HepG2 (cell line): Measurements from ENCODE around the gene WIPF3. TPM values are rescaled to one million over a fixed set of nuclear protein-coding genes. Genes with fewer than 3 reads are reported as not detected.

Source experiments
- ATAC-seq: fragments of 200-7000 bp; cut with Tn5 transposase; 3 replicates; pipeline ENCODE4 v1.9.1; 2020; ENCODE audit warnings: mild to moderate bottlenecking, moderate library complexity
- BruUV-seq: library from RNA; stranded (reverse); fragments of 400-500 nt; replicated peaks from 2 replicates; lab custom pipeline; 2021; lab: Mats Ljungman, UMichigan
- CTCF ChIA-PET: fragments of 300-600 bp; formaldehyde crosslinking; extraction: SDS; loops from one replicate; lab custom pipeline; 2021; ENCODE audit warnings: low total read pairs, inconsistent platforms, low intra/inter-chr PET ratio; lab: Yijun Ruan, JAX
- POLR2A ChIA-PET: fragments of 350-600 bp; sonication (Branson Sonifier 250); formaldehyde crosslinking; loops from one replicate; lab custom pipeline; 2020; ENCODE audit warnings: antibody characterized with exemption, inconsistent platforms; lab: Yijun Ruan, JAX
- DNase-seq: peaks from one replicate; pipeline ENCODE4 v3.0.0-alpha.2; 2015; ENCODE audit warnings: low spot score
- FAIRE-seq: peaks from 3 replicates; lab custom pipeline; 2011; peaks lifted over from hg19 to GRCh38; lab: Jason Lieb, UNC
- H2AFZ ChIP-seq: one replicate; pipeline ENCODE4 v1.6.1; 2011; ENCODE audit warnings: low read length, inconsistent platforms
- H3K27ac ChIP-seq: fragments of 300-600 bp; 3 replicates; pipeline ENCODE4 v1.8.0; 2011; ENCODE audit warnings: mixed run types, mild to moderate bottlenecking, mixed read lengths, low read length, inconsistent platforms; ENCODE audit not compliant: insufficient read depth; ENCODE audit errors: extremely low read length
- H3K27me3 ChIP-seq, 2 experiments: fragments of 200-600 bp in 1 of 2; 2 replicates in 1 of 2; 3 replicates in 1 of 2; pipeline versions ENCODE4 v1.6.0 to v1.8.0; 2011; ENCODE audit warnings: low read length in 2 of 2, mild to moderate bottlenecking in 2 of 2, moderate library complexity in 2 of 2, inconsistent platforms in 1 of 2; ENCODE audit not compliant: insufficient read depth in 2 of 2, control insufficient read depth in 1 of 2
- H3K36me3 ChIP-seq, 2 experiments: fragments of 200-600 bp in 1 of 2; replicated peaks in 1 of 2; 2 replicates in 1 of 2; 3 replicates in 1 of 2; pipeline versions ENCODE4 v1.5.1 to v1.8.0; 2011; ENCODE audit warnings: low read length in 2 of 2, inconsistent platforms in 1 of 2; ENCODE audit not compliant: insufficient read depth in 2 of 2, control insufficient read depth in 1 of 2
- H3K4me1 ChIP-seq: 2 replicates; pipeline ENCODE4 v1.5.1; 2012; ENCODE audit warnings: low read length, inconsistent platforms; ENCODE audit not compliant: insufficient read depth
- H3K4me2 ChIP-seq: 2 replicates; pipeline ENCODE4 v1.6.0; 2011; ENCODE audit warnings: low read depth, low read length, inconsistent platforms
- H3K4me3 ChIP-seq, 3 experiments: fragments of 200-600 bp in 1 of 3; sonication (generic), shearing (Covaris generic) in 1 of 3; replicated peaks in 1 of 3; 2 replicates each; pipeline ENCODE4 v1.5.1; 2011 to 2016; ENCODE audit warnings: low read length in 3 of 3, inconsistent platforms in 2 of 3, low read depth in 2 of 3, mild to moderate bottlenecking in 2 of 3, control low read depth in 1 of 3, mixed read lengths in 1 of 3; ENCODE audit not compliant: insufficient read depth in 1 of 3
- H3K79me2 ChIP-seq: one replicate; pipeline ENCODE4 v1.6.1; 2011; ENCODE audit warnings: low read length, inconsistent platforms; ENCODE audit not compliant: insufficient read depth
- H3K9ac ChIP-seq: 2 replicates; pipeline ENCODE4 v1.6.0; 2011; ENCODE audit warnings: mild to moderate bottlenecking, low read depth, low read length, inconsistent platforms; ENCODE audit not compliant: insufficient read depth
- H3K9me3 ChIP-seq: 2 replicates; pipeline ENCODE4 v1.5.1; 2012; ENCODE audit warnings: mild to moderate bottlenecking, low read length
- H4K20me1 ChIP-seq: 2 replicates; pipeline ENCODE4 v1.6.0; 2011; ENCODE audit warnings: inconsistent platforms, mild to moderate bottlenecking, low read length, moderate library complexity; ENCODE audit not compliant: insufficient read depth
- E2F1 ChIP-seq: sonication (generic); formaldehyde crosslinking; IDR thresholded peaks from 2 replicates; pipeline ENCODE4 v1.5.0; 2020; ENCODE audit warnings: missing genetic modification reagents
- FOSL2 ChIP-seq: sonication (generic); formaldehyde crosslinking; IDR thresholded peaks from 2 replicates; pipeline ENCODE4 v1.4.0; 2020; ENCODE audit warnings: missing genetic modification reagents
- RXRB ChIP-seq: IDR thresholded peaks from 2 replicates; pipeline ENCODE4 v1.6.1; 2016; ENCODE audit warnings: borderline replicate concordance, missing genetic modification reagents, missing compliant biosample characterization
- SNAPC2 ChIP-seq: sonication (generic); formaldehyde crosslinking; IDR thresholded peaks from 2 replicates; pipeline ENCODE4 v1.8.1; 2022; ENCODE audit warnings: mild to moderate bottlenecking, missing genetic modification reagents
- ZNF629 ChIP-seq: sonication (generic); formaldehyde crosslinking; conservative IDR thresholded peaks from 2 replicates; pipeline ENCODE4 v1.5.0; 2020; ENCODE audit warnings: missing genetic modification reagents
- ZSCAN20 ChIP-seq: sonication (generic); formaldehyde crosslinking; IDR thresholded peaks from 2 replicates; pipeline ENCODE4 v1.4.0; 2020; ENCODE audit warnings: missing genetic modification reagents, mild to moderate bottlenecking, borderline replicate concordance
- WGBS: methylation state at CpG from one replicate; pipeline ENCODE4 v1.1.6; 2017; ENCODE audit warnings: low lambda C conversion rate; 5-methylcytosine and 5-hydroxymethylcytosine counted together
- in situ Hi-C: cut with HindIII; loops from 2 replicates; pipeline ENCODE4 v1.10.0; 2017; ENCODE audit warnings: low pct_unique_long_range_greater_than_20kb; ENCODE audit not compliant: extremely low pct_ligation_motif_present
- intact Hi-C: fragments of 100-400 bp; cut with micrococcal nuclease; formaldehyde crosslinking; loops from one replicate; pipeline ENCODE4 v1.10.0; 2022; ENCODE audit not compliant: unreplicated experiment
- polyA plus RNA-seq, 8 experiments: library from polyadenylated mRNA; depleted of rRNA in 3 of 8; stranded (reverse) in 7 of 8; unstranded in 1 of 8; fragments of >200 nt; fragmentation: Illumina TruSeq in 4 of 8; extraction: Trizol in 4 of 8; gene quantifications; 2 replicates each; pipeline versions ENCODE4 v1.2.1 to v1.2.3, GENCODE V29; 2011 to 2016; ENCODE audit warnings: low read depth in 4 of 8, missing spikeins in 1 of 8, mixed read lengths in 1 of 8; ENCODE audit not compliant: insufficient read depth in 1 of 8
- total RNA-seq, 5 experiments: library from RNA; depleted of rRNA; stranded (reverse); fragments of >200 nt; fragmentation: Illumina TruSeq; extraction: Trizol; gene quantifications; 2 replicates each; pipeline ENCODE4 v1.2.3, GENCODE V29; 2016; ENCODE audit warnings: low read depth in 1 of 5
- TF ChIP-seq, protein P1 (sequence below): sonication (generic); formaldehyde crosslinking; IDR thresholded peaks from 2 replicates; pipeline ENCODE4 v1.5.1; 2020; ENCODE audit warnings: mild to moderate bottlenecking, moderate library complexity, missing genetic modification reagents

Gene WIPF3
- total and polyA plus RNA-seq, 2 of the 13 experiments (the other 11 are each of a cell fraction or from before 2014, with no cell fraction given), result 0.03 TPM; not detected in 1

DNA sequence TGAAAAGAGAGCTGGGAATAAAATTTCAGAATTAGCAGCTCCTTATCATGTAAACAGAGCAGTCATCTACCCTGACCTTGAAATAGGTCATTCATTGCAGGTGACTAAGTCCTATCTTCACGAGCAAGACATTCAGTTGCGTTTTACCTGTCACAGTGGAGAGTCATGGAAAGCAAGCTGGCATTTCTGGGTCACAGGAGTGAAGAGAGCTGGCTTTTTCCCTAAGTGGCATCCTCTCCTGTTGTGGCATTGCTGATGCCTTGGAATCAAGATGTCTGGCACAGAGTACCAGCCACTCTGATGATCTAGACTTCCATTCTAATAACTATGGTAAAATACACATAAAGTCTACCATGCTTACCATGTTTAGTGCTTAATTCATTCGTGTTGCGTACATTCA, 112.5 kb downstream of the WIPF3 start:
- Histone ChIP-seq H3K27ac (no peak overlapping the region), H3K9me3 (no peaks in the 10 kb centered on the region), H2AFZ (no peak overlapping the region), H3K4me2 (no peak overlapping the region), H3K9ac (no peak overlapping the region), H3K27me3 (no peaks in the 10 kb centered on the region), H3K4me1 (no peaks in the 10 kb centered on the region), H4K20me1 (peaks cover 8% of the 10 kb centered on the region; the same call in 1 of the 2 replicates), H3K36me3 (peaks cover 17 to 25% of the 10 kb centered on the region in 2 experiments), H3K79me2 (no peaks in the 10 kb centered on the region), H3K4me3 (no peak overlapping the region)
- 89% methylated on average over 4 of the region's 4 CpGs for WGBS
- no TSS peak for BruUV-seq
- POLR2A ChIA-PET, result no interaction called here
- ATAC-seq, result no peak
- no peak for FAIRE-seq
- CTCF ChIA-PET, result no interaction called here
- in situ Hi-C loops, result no loop called here
- intact Hi-C loops, result no loop called here
- DNase-seq, result no peak
- no peak for TF ChIP-seq SNAPC2
- TF ChIP-seq ZNF629 (CRISPR knock-in tag), result no peak
- no peak for TF ChIP-seq RXRB (CRISPR knock-in tag)
- TF ChIP-seq ZSCAN20 (CRISPR knock-in tag), result no peak
- TF ChIP-seq, protein P1, sequence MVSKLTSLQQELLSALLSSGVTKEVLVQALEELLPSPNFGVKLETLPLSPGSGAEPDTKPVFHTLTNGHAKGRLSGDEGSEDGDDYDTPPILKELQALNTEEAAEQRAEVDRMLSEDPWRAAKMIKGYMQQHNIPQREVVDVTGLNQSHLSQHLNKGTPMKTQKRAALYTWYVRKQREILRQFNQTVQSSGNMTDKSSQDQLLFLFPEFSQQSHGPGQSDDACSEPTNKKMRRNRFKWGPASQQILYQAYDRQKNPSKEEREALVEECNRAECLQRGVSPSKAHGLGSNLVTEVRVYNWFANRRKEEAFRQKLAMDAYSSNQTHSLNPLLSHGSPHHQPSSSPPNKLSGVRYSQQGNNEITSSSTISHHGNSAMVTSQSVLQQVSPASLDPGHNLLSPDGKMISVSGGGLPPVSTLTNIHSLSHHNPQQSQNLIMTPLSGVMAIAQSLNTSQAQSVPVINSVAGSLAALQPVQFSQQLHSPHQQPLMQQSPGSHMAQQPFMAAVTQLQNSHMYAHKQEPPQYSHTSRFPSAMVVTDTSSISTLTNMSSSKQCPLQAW (CRISPR knock-in tag), result no peak
- no peak for TF ChIP-seq FOSL2 (CRISPR knock-in tag)
- no peak for TF ChIP-seq E2F1 (CRISPR knock-in tag)
